IPS-20b (cell line): ENCODE measurements around the gene PROCR.
"Not testable (repeated sequence)": the region's sequence is repeated elsewhere in the genome, so short reads cannot be mapped to it uniquely, and the experiment has no call there.

Source experiments
- H3K27ac ChIP-seq: one replicate; pipeline ENCODE4 v1.5.1; 2013; ENCODE audit warnings: low read length
- H3K27me3 ChIP-seq: 2 replicates; pipeline ENCODE4 v1.6.1; 2013; ENCODE audit warnings: mild to moderate bottlenecking, low read length, inconsistent platforms; ENCODE audit not compliant: insufficient read depth
- H3K36me3 ChIP-seq: 2 replicates; pipeline ENCODE4 v1.6.1; 2013; ENCODE audit warnings: low read depth, mild to moderate bottlenecking, inconsistent platforms, low read length, moderate library complexity; ENCODE audit not compliant: insufficient read depth
- H3K4me1 ChIP-seq: 2 replicates; pipeline ENCODE4 v1.6.1; 2013; ENCODE audit warnings: mild to moderate bottlenecking, control low read depth, inconsistent platforms, low read length, moderate library complexity; ENCODE audit not compliant: insufficient read depth
- H3K4me3 ChIP-seq: 2 replicates; pipeline ENCODE4 v1.5.1; 2013; ENCODE audit warnings: mild to moderate bottlenecking, low read length, inconsistent platforms
- H3K9ac ChIP-seq: 2 replicates; pipeline ENCODE4 v1.6.1; 2013; ENCODE audit warnings: low read depth, mild to moderate bottlenecking, inconsistent platforms, low read length, moderate library complexity
- H3K9me3 ChIP-seq: 2 replicates; pipeline ENCODE4 v1.6.1; 2013; ENCODE audit warnings: mild to moderate bottlenecking, low read depth, low read length, inconsistent platforms; ENCODE audit not compliant: insufficient read depth

Gene PROCR

DNA sequence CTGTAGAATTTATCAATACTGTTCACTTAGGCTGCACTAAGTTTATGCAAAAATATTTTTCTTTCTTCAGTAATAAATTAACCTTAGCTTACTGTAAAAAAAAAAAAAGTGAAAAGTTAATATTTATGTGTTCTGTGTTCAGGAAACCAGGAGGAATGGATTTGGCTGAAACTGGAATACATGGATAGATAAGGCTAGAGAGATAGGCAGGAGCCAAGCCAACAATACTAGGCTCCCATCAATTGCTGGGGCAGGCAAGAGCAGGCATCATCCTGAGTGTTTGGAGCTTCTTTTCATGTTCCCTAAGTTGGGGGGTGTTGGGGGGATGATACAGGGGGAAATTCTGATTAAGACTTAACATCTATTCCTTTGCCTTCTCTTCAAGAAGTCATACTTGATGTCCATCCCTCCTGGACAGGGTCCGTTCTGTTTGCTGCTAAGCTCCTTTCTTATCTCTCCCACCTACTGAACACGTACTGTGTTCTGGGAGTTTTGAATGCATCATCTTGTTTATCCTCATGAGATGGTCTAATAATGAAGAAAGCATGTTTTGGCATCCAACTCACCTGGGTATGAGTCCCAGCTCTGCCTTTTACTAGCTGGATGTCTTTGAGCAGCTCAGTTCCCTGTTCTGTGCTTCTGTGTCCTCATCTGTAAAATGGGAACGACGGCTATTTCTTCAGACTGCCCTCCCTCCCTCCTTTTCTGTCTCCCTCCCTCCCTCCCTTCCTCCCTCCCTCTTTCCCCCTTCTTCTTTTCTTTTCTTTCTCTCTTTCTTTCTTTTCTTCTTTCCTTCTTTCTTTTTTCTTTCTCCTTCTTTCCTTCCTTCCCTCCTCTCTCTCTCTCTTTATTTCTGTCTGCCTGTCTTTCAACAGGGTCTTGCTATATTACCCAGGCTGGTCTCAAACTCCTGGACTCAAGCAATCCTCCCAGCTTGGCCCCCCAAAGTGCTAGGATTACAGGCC, 6.4 kb upstream of the PROCR start:
- Histone ChIP-seq H3K9ac (0 out of 2 replicates have a peak overlapping the region, but pooled peaks have one; percentile 2), H3K27me3 (no peaks in the 10 kb centered on the region), H3K27ac (no peak overlapping the region), H3K4me1 (peaks cover 9% of the 10 kb centered on the region; the same call in 1 of the 2 replicates), H3K4me3 (0 out of 2 replicates have a peak overlapping the region, but pooled peaks have one; percentile 35), H3K9me3 (no peaks in the 10 kb centered on the region), H3K36me3 (no peaks in the 10 kb centered on the region)

DNA sequence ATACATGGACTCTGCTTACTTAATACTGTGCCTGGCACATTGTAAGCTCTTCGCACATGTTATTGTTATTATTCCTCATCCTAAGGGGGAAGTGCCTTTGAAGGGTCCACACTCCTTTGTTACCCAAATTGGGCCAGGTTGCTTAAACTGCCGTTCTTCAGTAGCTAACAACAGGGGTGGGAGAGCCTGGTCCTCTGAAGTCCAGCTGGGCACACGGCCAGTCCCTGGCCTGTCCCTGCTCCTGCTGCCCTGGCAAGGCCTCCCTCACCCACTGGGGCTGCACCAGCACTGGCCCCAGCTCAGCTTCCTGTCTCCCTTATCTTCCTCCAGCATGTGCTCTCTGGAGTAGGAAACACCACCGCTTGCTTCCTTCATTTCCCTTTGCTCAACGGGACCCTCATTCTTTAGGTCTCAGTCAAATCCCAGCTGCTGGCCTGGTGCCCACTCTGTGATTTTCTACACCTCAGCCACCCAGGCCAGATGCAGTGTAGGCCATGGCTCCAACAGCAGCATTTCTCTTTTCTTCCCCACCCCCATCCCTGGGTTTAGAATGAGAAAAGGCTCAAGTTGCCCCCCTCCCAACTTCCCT, 5.5 kb upstream of the PROCR start:
- no peaks in the 10 kb centered on the region for H3K9me3 ChIP-seq
- 0 out of 2 replicates have a peak overlapping the region, but pooled peaks have one; percentile 35 for H3K4me3 ChIP-seq
- peaks cover 12% of the 10 kb centered on the region; the same call in 1 of the 2 replicates for H3K4me1 ChIP-seq
- peak overlapping the region; percentile 2; the same call in 1 of the 2 replicates for H3K9ac ChIP-seq
- no peak overlapping the region for H3K27ac ChIP-seq
- H3K27me3 ChIP-seq: no peaks in the 10 kb centered on the region
- H3K36me3 ChIP-seq: no peaks in the 10 kb centered on the region

GRCh38 chr20:35167787-35168186, 4.1 kb upstream of the PROCR start:
- H3K4me3 ChIP-seq: no peak overlapping the region
- H3K9me3 ChIP-seq: no peaks in the 10 kb centered on the region
- H3K27me3 ChIP-seq: peaks cover 8% of the 10 kb centered on the region; the same call in 1 of the 2 replicates
- H3K27ac ChIP-seq: no peak overlapping the region
- no peak overlapping the region for H3K9ac ChIP-seq
- H3K36me3 ChIP-seq: no peaks in the 10 kb centered on the region
- peaks cover 14% of the 10 kb centered on the region; the same call in 1 of the 2 replicates for H3K4me1 ChIP-seq

DNA sequence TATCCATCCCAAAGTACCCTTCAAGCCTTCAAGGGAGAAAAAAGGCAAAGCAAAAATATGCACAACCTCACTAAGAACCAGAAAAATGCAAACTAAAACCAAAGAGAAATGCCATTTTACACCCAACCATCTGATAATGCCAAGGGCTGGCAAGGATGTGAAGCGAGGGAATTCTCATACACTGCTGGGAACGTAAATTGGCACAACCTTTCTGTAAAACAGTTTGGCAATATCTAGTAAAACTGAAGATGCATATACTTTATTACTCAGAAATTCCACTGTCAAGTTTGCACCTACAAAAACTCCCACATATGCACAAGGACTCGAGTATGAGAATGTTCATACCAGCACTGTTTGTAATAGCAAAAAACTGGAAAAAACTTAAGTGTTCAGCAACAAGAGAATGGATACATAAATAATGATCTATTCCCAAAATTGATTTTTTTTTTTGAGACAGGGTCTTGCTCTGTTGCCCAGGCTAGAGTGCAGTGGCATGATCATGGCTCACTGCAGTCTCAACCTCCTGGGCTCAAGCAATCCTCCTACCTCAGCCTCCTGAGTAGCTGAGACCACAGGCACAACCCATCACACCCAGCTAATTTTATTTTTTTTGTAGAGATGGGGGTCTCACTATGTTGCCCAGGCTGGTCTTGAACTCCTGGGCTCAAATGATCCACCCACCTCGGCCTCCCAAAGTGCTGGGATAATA, 3.0 kb upstream of the PROCR start:
- not testable (repeated sequence) for H3K27ac ChIP-seq, H3K36me3 ChIP-seq, H3K9ac ChIP-seq, H3K9me3 ChIP-seq, H3K4me3 ChIP-seq
- peaks cover 14% of the 10 kb centered on the region; the same call in 1 of the 2 replicates for H3K4me1 ChIP-seq
- H3K27me3 ChIP-seq: peaks cover 11% of the 10 kb centered on the region; the same call in 1 of the 2 replicates

DNA sequence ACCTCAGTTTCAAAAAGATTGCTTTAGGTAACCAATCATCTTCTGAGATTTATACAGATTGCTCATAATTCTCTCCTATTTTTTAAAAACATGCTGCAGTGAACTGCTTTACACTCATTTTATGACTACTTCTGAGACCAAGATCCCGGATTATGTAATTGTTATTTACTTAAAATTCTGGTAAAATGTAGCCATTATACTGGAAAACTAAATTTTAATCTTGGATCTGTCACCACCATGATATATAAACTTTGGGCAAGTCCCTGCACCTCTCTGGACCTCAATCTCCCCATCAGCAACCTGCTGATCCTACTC, 477 bp upstream of the PROCR start:
- Histone ChIP-seq H3K27me3 (peaks cover 19% of the 10 kb centered on the region; the same call in 1 of the 2 replicates), H3K4me3 (peak overlapping the region; percentile 61; the same call in 1 of the 2 replicates), H3K9me3 (no peaks in the 10 kb centered on the region), H3K4me1 (peaks cover 9% of the 10 kb centered on the region; the same call in 1 of the 2 replicates), H3K9ac (no peak overlapping the region), H3K36me3 (no peaks in the 10 kb centered on the region), H3K27ac (no peak overlapping the region)

GRCh38 chr20:35172434-35172806, 548 bp downstream of the PROCR start:
- H3K9me3 ChIP-seq: no peaks in the 10 kb centered on the region
- H3K9ac ChIP-seq: peak overlapping the region; percentile 42; the same call in 1 of the 2 replicates
- peak overlapping the region; percentile 61 for H3K4me3 ChIP-seq
- no peaks in the 10 kb centered on the region for H3K36me3 ChIP-seq
- peaks cover 19% of the 10 kb centered on the region; the same call in 1 of the 2 replicates for H3K27me3 ChIP-seq
- no peak overlapping the region for H3K27ac ChIP-seq
- H3K4me1 ChIP-seq: peaks cover 6% of the 10 kb centered on the region; the same call in 1 of the 2 replicates

DNA sequence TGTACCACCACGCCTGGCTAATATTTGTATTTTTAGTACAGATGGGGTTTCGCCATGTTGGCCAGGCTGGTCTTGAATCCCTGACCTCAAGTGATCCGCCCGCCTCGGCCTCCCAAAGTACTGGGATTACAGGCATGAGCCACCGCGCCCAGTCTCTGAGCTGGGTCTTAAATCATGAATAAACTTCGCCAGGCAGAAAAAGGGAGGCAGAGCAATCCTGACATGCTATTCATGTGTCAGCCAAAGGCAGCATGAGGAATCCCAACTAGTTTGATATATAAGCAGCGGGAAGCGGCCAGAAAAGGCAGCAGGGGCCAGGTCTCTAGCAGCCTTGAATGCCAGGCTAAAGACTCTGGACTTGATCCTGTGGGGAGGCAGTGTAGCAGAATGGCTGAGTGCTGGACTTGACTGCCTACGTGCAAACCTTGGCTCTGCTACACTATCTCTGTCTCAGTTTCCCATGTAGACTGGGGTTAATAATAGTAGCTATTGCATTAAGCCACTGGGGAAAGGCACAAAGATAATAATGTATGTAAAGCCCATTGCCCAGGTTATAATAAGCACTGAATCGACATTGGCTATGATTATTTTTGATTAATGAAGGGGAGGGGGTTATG, 1.8 kb downstream of the PROCR start:
- H3K4me3 ChIP-seq: no peak overlapping the region

DNA sequence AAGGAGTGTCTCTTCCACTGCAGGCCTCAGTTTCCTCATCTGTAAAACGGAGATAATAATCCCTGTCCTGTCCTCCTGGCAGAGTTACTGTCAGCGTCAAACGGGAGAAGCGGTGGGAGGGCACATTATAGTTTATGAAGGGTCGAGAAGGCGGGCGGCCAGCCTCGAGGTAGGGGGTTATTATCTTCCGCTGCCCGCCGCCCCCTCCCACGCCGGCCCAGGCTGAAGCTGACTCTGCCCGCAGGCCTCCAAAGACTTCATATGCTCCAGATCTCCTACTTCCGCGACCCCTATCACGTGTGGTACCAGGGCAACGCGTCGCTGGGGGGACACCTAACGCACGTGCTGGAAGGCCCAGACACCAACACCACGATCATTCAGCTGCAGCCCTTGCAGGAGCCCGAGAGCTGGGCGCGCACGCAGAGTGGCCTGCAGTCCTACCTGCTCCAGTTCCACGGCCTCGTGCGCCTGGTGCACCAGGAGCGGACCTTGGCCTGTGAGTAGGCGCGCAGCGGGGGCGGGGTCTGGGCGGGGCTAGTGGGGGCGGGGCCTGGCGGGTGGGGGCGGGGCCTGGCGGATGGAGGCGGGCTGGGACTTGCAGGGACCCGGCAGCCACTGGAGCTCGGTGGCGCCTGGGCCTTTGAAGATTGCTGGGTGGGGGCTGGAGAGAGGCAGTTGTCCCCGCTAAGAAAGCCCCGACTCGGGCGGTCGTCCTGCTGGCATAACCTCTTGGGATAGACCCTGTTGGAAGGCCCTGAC, 2.8 kb downstream of the PROCR start:
- Histone ChIP-seq H3K27ac (no peak overlapping the region), H3K9ac (no peak overlapping the region), H3K9me3 (no peaks in the 10 kb centered on the region), H3K4me1 (peaks cover 6% of the 10 kb centered on the region; the same call in 1 of the 2 replicates), H3K36me3 (no peaks in the 10 kb centered on the region), H3K27me3 (peaks cover 19% of the 10 kb centered on the region; the same call in 1 of the 2 replicates), H3K4me3 (no peak overlapping the region)

More for the DNA sequence above, 1.8 kb downstream of the PROCR start:
- Histone ChIP-seq H3K36me3 (no peaks in the 10 kb centered on the region), H3K9me3 (no peaks in the 10 kb centered on the region), H3K4me1 (peaks cover 6% of the 10 kb centered on the region; the same call in 1 of the 2 replicates), H3K27me3 (peaks cover 19% of the 10 kb centered on the region; the same call in 1 of the 2 replicates), H3K9ac (no peak overlapping the region), H3K27ac (no peak overlapping the region)

DNA sequence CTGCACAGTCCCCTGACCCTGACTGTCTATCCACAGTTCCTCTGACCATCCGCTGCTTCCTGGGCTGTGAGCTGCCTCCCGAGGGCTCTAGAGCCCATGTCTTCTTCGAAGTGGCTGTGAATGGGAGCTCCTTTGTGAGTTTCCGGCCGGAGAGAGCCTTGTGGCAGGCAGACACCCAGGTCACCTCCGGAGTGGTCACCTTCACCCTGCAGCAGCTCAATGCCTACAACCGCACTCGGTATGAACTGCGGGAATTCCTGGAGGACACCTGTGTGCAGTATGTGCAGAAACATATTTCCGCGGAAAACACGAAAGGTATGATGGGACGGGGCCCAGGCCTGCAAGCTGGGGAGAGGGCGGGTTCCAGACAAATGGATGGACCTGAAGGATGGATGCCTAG, 4.3 kb downstream of the PROCR start:
- H3K27me3 ChIP-seq: peaks cover 19% of the 10 kb centered on the region; the same call in 1 of the 2 replicates
- no peaks in the 10 kb centered on the region for H3K9me3 ChIP-seq
- peaks cover 5% of the 10 kb centered on the region; the same call in 1 of the 2 replicates for H3K4me1 ChIP-seq
- H3K4me3 ChIP-seq: no peak overlapping the region
- no peak overlapping the region for H3K27ac ChIP-seq
- no peaks in the 10 kb centered on the region for H3K36me3 ChIP-seq
- no peak overlapping the region for H3K9ac ChIP-seq

DNA sequence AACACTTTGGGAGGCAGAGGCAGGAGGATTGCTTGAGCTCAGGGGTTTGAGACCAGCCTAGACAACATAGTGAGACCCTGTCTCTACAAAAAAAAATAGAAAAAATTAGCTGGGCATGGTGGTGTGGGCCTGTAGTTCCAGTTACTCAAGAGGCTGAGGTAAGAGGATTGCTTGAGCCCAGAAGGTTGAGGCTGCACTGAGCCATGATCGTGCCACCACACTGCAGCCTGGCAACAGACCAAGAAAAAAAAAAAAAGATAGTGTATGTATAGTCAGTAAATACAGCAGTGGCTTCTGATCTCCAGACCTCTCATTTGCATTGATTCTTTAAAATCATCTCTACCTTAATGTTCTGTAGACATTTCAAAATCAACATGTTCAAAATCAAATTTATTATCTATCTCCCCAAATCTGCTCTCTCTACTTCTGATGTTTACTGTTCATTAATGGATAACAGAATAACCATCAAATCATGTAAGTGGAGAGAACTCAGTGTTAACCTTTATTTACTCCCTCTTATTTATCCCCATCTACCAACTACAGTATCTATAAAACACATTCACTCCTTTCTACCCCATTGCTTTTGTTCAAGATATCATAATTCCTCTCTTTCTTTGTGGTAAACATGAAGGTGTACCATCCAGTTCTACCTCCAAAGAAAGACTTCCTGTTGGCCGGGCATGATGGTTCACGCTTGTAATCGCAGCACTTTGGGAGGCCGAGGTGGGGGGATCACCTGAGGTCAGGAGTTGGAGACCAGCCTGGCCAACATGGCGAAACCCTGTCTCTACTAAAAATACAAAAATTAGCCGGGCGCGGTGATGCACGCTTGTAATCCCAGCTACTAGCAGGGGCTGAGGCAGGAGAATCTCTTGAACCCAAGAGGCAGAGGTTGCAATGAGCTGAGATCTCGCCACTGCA, 7.7 kb downstream of the PROCR start:
- H3K9me3 ChIP-seq: no peaks in the 10 kb centered on the region
- H3K27me3 ChIP-seq: peaks cover under 1% of the 10 kb centered on the region; the same call in 1 of the 2 replicates
- no peak overlapping the region for H3K27ac ChIP-seq
- no peaks in the 10 kb centered on the region for H3K36me3 ChIP-seq
- no peak overlapping the region for H3K9ac ChIP-seq
- H3K4me1 ChIP-seq: no peaks in the 10 kb centered on the region
- H3K4me3 ChIP-seq: no peak overlapping the region
